Smooth muscle cell of trachea (primary cell): ENCODE data around the gene PLA2G2E. TPM values are rescaled to one million over a fixed set of nuclear protein-coding genes. Genes with fewer than 3 reads are reported as not detected.

Experiments used
- total RNA-seq: library from RNA; depleted of rRNA; stranded (reverse); fragments of >200 nt; gene quantifications from 2 replicates; pipeline ENCODE4 v1.2.1, GENCODE V29; 2014

The PLA2G2E gene
- not detected in 2 replicates for total RNA-seq

GRCh38 chr1:19923137-19923952 is at the start of gene PLA2G2E:
PLA2G2E (minus strand) TSS chr1:19923617; CDS start chr1:19923559, 58 bp downstream.

GRCh38 chr1:19882111-19883071 is 41.0 kb downstream of the PLA2G2E start, which contains the start of gene OTUD3:
OTUD3 (plus strand) TSS chr1:19882395; CDS start chr1:19882514, 119 bp downstream.

Other genes starting within 250 kb of the PLA2G2E start
- 19.6 and 27.5 TPM in 2 replicates for gene TMCO4, start 123.7 kb downstream of the PLA2G2E start, total RNA-seq
- not detected in 2 replicates for gene RNF186, start 108.3 kb downstream of the PLA2G2E start, total RNA-seq
- gene OTUD3, start 41.2 kb downstream of the PLA2G2E start, total RNA-seq = 3.6 and 5.4 TPM in 2 replicates
- gene PLA2G2A, start 56.0 kb upstream of the PLA2G2E start, total RNA-seq = not detected in 2 replicates
- 0.15 and 6.9 TPM in 2 replicates for gene PLA2G5, start 146.6 kb upstream of the PLA2G2E start, total RNA-seq
- not detected in 2 replicates for gene PLA2G2D, start 195.9 kb upstream of the PLA2G2E start, total RNA-seq
- gene PLA2G2F, start 215.7 kb upstream of the PLA2G2E start, total RNA-seq = not detected in 2 replicates